Activated T-helper 1 cell treated with anti-CD3 and anti-CD28 coated beads, Interleukin-12 subunit alpha, Interleukin-12 subunit beta, Interleukin-2, Interleukin-4 antibody, amounts not matched to agents 30 ng/mL and 10 ng/mL and 1 ng/mL, durations not matched to agents 14 hours and 24 hours and 36 hours (primary cell): Measurements from ENCODE around the gene SLC6A6. TPM values are rescaled to one million over a fixed set of nuclear protein-coding genes. Genes with fewer than 3 reads are reported as not detected.
"Not testable (repeated sequence)": the region's sequence is repeated elsewhere in the genome, so short reads cannot be mapped to it uniquely, and the experiment has no call there.

Experiments used
- DNase-seq: peaks from one replicate; pipeline ENCODE4 v3.0.0; 2021; ENCODE audit warnings: low spot score
- H3K27ac Mint-ChIP-seq: one replicate; pipeline ENCODE4 v1.8.0; 2021; ENCODE audit warnings: mild to moderate bottlenecking, mixed read lengths
- H3K27me3 Mint-ChIP-seq: one replicate; pipeline ENCODE4 v1.8.0; 2022; ENCODE audit warnings: mild to moderate bottlenecking, moderate library complexity, mixed read lengths; ENCODE audit not compliant: insufficient read depth
- H3K36me3 Mint-ChIP-seq: one replicate; pipeline ENCODE4 v1.8.0; 2021; ENCODE audit warnings: low read depth, mixed read lengths
- H3K4me1 Mint-ChIP-seq: one replicate; pipeline ENCODE4 v1.8.0; 2021; ENCODE audit warnings: low read depth, mixed read lengths
- H3K4me3 Mint-ChIP-seq: one replicate; pipeline ENCODE4 v1.8.0; 2021; ENCODE audit warnings: mild to moderate bottlenecking, moderate library complexity, mixed read lengths
- H3K9me3 Mint-ChIP-seq: one replicate; pipeline ENCODE4 v1.8.0; 2021; ENCODE audit warnings: mixed read lengths
- intact Hi-C: fragments of 100-400 bp; cut with micrococcal nuclease; formaldehyde crosslinking; loops from one replicate; pipeline ENCODE4 v1.15.1; 2024
- total RNA-seq: library from RNA; stranded (reverse); gene quantifications from 2 replicates; pipeline ENCODE4 v1.2.3, GENCODE V29; 2022

Gene SLC6A6
- total RNA-seq, 1 donor from 2014 or later, result 45.4 TPM

DNA sequence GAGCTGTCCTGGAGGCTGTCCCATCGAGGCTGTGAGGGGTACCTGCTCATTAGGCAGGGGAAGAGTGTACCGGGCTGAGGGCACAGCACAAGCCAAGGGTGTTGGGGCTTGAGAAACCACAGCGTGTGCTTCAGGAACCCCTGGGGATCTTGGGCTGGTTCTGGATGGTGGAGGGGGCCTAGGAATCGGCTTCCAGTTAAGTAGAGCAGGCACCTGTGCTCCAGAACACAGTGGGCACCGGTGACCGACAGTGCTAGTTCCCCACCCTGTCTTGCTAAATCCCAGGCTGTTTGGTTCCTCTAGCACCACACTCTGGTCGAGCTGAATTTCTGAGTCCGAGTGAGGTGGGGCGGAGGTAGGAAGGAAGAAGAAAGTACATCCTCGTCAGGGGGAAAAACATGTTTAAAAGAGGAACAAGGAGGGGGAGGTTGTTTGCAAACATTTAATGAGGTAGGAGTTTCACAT, 29.1 kb downstream of the SLC6A6 start:
- Mint-ChIP-seq H3K27ac (peak overlapping the region; percentile 97), H3K4me3 (peak overlapping the region; percentile 76), H3K9me3 (no peaks in the 10 kb centered on the region), H3K36me3 (peaks cover 7% of the 10 kb centered on the region), H3K27me3 (no peaks in the 10 kb centered on the region), H3K4me1 (peaks cover 87% of the 10 kb centered on the region)
- DNase-seq, result no peak
- intact Hi-C loops, result loop anchor here (10.0 kb wide), 1 partner anchor 513 kb away; the partner anchor contains the start of gene NR2C2

DNA sequence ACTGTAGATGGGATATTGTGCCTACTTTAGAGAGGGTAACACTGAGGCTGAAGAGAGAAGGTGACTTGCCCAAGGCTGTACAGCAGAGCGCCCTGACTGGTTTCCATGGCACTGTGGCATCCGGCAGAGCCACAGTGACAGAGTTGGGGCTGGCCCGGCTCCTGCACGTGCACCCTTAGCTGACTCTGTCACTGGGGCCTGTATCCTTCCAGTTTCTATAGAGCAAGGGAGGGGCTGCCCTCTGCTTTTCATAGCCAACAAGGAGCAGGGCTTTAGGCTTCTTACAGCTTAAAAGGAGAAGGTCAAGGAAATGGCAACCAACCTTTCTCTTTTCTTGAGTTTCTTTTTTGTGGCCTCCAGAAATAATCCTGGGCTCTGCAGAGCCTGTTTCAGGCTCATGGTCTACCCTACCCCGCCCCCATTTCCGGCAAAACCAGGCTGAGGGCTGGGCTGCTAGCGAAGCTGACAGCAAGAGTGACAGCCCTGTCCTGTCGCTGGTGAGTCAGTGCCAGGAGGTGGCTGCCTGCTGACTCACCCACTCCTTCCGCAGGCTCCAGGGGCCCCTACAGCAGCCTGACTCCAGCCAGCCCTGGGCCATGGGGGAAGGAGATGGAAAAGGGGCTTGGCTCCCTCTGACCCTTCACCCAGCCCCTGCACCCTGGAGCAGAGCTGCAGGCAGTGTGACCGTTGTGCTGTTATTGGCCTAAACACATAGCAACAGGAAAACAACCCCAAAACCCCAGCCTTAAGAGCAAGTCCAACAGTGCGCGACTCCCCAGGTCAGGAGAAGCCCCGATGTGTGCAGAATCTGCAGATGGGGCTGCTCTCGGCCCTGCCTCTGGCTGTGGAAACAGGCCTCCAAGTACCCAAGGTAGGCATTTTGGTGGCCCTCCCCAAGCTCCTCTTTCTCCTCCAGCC, 29.8 kb downstream of the SLC6A6 start:
- no peaks in the 10 kb centered on the region for H3K27me3 Mint-ChIP-seq
- peaks cover 85% of the 10 kb centered on the region for H3K4me1 Mint-ChIP-seq
- H3K27ac Mint-ChIP-seq, result peak overlapping the region; percentile 97
- H3K4me3 Mint-ChIP-seq, result peak overlapping the region; percentile 76
- DNase-seq, result peak; percentile 92
- peaks cover 10% of the 10 kb centered on the region for H3K36me3 Mint-ChIP-seq
- intact Hi-C loops, result loop anchor here (1.0 to 10.0 kb wide), 9 partner anchors 8 to 537 kb away; partner anchors contain the start of genes LSM3, NR2C2, SLC6A6 and TMEM43
- H3K9me3 Mint-ChIP-seq, result no peaks in the 10 kb centered on the region

DNA sequence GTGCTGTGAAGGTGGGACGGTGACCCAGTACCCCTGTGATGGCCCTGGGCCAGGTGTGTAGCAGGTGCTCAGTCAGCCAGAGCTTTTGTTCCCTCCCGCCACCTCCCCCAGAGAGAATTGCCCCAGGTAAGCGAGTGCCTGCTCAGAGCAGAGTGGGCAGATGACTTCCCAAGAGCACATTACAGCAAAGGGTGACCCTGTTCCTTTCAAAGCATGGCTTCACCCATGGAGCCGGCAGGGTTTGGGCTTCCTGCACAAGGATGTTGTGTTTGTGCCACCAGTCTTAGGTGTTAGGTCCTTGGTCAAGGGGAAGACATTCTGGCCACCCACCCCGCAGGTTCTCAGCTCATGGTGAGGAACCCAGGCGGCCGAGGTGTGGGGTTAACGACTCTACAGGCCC, 30.7 kb downstream of the SLC6A6 start:
- H3K27ac Mint-ChIP-seq, result peak overlapping the region; percentile 97
- H3K36me3 Mint-ChIP-seq, result peaks cover 8% of the 10 kb centered on the region
- DNase-seq, result no peak
- intact Hi-C loops, result loop anchor here (10.0 kb wide), 1 partner anchor 512 kb away; the partner anchor contains the start of gene NR2C2
- H3K9me3 Mint-ChIP-seq, result no peaks in the 10 kb centered on the region
- H3K4me3 Mint-ChIP-seq, result peak overlapping the region; percentile 76
- no peaks in the 10 kb centered on the region for H3K27me3 Mint-ChIP-seq
- peaks cover 75% of the 10 kb centered on the region for H3K4me1 Mint-ChIP-seq

DNA sequence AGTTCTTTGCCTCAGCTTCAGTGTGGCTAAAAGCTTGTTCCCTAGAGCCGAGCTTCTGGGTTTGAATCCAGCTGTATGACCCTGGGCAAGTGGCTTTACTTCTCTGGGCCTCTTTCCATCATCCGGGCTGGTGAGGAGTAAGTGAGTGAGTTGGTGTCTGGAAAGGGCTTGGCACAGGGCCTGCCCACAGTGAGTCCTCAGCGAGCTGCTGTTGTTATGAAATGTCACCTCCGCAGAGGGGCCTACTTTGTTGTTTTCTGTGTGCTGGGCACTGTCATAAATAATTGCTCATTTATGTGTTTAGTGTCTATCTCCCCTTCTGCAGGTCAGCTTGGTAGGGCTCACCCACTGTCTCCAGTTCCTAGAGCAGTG, 31.7 kb downstream of the SLC6A6 start:
- DNase-seq, result no peak
- no peaks in the 10 kb centered on the region for H3K9me3 Mint-ChIP-seq
- intact Hi-C loops, result loop anchor here (10.0 kb wide), 1 partner anchor 511 kb away; the partner anchor contains the start of gene NR2C2
- peaks cover 65% of the 10 kb centered on the region for H3K4me1 Mint-ChIP-seq
- peak overlapping the region; percentile 97 for H3K27ac Mint-ChIP-seq
- no peaks in the 10 kb centered on the region for H3K27me3 Mint-ChIP-seq
- peak overlapping the region; percentile 37 for H3K4me3 Mint-ChIP-seq
- H3K36me3 Mint-ChIP-seq, result peaks cover 8% of the 10 kb centered on the region

DNA sequence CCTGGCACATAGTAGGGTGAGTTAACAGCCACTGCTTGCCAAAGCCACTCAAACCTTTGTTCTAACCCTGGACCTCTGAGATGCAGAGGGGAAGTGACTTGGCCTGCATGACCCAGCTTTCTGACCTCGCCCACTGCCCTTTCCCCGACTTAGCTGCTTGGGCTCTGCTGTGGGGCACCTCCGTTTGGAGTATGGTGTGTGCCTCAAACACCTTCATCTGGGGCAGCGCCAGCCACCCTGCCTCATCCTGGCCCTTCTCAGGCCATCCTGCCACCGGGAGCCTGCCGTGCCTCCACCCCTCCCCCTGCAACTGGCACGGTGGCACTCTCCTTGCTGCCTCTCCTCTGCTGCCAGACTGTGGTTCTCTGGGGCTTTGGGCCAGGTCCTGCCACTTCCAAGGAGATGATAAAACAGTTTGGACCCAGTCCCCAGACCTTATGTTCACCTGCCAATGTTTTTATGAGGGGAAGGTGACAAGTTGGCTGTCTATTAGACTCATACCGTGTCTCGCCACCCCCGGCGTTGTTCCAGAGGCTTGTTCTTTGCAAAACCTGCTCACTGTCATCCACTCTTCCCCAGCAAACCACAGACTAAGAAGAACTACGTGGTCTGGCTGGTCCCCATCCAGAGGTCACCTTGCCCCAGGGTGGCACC, 32.2 kb downstream of the SLC6A6 start:
- Mint-ChIP-seq H3K4me3 (peak overlapping the region; percentile 37), H3K27me3 (no peaks in the 10 kb centered on the region), H3K36me3 (peaks cover 8% of the 10 kb centered on the region), H3K9me3 (no peaks in the 10 kb centered on the region), H3K4me1 (peaks cover 60% of the 10 kb centered on the region), H3K27ac (peak overlapping the region; percentile 97)
- DNase-seq, result no peak
- intact Hi-C loops, result loop anchor here (10.0 kb wide), 1 partner anchor 510 kb away; the partner anchor contains the start of gene NR2C2

DNA sequence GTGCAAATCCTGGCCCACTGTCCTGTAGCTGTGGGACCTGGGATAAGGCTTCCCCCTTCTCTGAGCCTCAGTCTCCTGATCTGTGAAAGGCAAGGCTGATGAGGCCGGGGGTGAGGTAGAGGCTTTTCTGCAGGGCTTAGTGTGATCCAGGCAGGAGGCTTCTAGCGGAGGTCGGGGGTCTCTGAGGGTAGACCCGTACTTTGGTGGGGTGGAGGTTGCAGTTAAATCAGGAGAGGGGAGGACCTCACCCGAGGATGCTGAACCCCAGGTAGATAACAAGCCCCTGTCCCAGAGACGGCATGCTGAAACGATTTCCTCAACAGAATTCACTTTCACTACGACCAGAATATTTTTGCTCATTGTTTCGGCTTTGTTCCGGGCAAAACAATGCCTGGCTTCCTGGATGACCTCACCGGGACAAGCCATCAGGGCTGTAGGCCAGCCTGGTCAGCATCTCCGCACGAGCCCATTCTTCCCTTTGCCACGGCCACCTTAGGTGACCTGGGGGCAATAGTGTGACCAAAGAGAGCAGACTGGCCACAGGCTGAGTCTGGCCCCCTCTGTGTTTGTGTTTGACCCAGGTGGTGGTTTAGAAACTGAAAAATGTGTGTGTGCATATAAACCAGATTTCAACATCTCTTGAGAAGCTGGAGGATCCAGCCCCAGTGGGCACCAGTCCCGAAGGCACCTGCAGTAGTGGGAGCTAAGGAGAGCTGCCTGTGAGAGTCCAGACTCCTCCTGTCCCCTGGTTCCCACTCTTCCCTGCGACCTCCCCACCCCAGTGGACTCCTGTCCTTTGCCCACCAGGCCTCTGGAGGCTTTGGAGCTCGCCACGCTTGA, 33.0 kb downstream of the SLC6A6 start:
- intact Hi-C loops, result loop anchor here (10.0 kb wide), 1 partner anchor 509 kb away; the partner anchor contains the start of gene NR2C2
- no peak overlapping the region for H3K4me3 Mint-ChIP-seq
- H3K27ac Mint-ChIP-seq, result no peak overlapping the region
- no peaks in the 10 kb centered on the region for H3K27me3 Mint-ChIP-seq
- peaks cover 8% of the 10 kb centered on the region for H3K36me3 Mint-ChIP-seq
- H3K4me1 Mint-ChIP-seq, result peaks cover 54% of the 10 kb centered on the region
- H3K9me3 Mint-ChIP-seq, result no peaks in the 10 kb centered on the region
- DNase-seq, result no peak

DNA sequence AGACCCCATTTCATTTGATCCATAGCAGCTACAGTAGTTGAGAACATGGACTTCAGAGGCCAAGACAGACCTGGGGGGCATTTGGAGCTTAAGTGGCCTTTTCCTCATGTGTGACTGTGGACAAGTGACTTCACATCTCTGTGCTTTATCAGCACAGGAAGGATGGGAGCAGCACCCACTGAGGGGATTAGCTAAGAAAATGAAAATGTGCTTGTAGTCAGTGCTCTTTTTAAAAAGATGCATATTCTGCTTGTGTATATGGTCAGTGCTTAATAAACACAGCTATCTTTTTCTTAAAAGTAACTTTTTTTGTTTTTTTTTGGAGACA, 34.5 kb downstream of the SLC6A6 start:
- Mint-ChIP-seq H3K4me3 (no peak overlapping the region), H3K9me3 (no peaks in the 10 kb centered on the region), H3K4me1 (peaks cover 40% of the 10 kb centered on the region), H3K27ac (peak overlapping the region; percentile 5), H3K36me3 (peaks cover 8% of the 10 kb centered on the region), H3K27me3 (no peaks in the 10 kb centered on the region)
- intact Hi-C loops, result loop anchor here (10.0 kb wide), 1 partner anchor 508 kb away; the partner anchor contains the start of gene NR2C2
- DNase-seq, result no peak

DNA sequence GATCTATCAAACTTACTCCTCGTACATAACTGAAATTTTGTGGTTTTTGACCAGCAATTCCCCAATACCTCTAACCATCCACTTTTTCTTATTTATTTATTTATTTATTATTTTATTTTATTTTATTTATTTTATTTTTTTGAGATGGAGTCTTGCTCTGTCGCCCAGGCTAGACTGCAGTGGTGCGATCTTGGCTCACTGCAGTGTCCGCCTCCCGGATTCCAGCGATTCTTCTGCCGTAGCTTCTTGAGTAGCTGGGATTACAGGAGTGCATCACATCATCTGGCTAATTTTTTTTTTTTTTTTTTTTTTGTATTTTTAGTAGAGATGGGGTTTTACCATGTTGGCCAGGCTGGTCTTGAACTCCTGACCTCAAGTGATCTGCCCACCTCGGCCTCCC, 35.3 kb downstream of the SLC6A6 start:
- H3K27me3 Mint-ChIP-seq, H3K27ac Mint-ChIP-seq, H3K9me3 Mint-ChIP-seq, H3K4me3 Mint-ChIP-seq, H3K36me3 Mint-ChIP-seq, DNase-seq: not testable (repeated sequence)
- peaks cover 34% of the 10 kb centered on the region for H3K4me1 Mint-ChIP-seq
- intact Hi-C loops, result loop anchor here (10.0 kb wide), 1 partner anchor 507 kb away; the partner anchor contains the start of gene NR2C2

DNA sequence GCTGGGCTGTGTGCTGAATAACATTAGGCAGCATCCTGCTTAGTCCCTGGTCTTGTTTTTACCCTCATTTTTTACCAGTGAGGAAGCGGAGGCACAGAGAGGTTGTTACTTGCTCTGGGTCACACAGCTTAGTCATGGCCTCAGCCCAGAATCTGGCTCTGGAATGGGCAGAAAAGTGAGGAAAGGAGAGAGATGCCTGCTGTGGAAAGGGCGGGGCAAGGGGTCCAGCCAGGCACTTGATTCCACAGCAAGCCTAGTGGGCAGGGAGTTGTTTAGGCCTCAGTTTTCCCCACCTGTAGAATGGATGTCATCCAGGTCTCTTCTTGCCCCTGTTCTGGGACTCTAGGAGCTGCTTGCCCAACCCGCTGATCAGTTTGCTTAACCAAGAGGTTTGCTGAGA, 35.9 kb downstream of the SLC6A6 start:
- Mint-ChIP-seq H3K27ac (no peak overlapping the region), H3K27me3 (no peaks in the 10 kb centered on the region), H3K36me3 (peaks cover 8% of the 10 kb centered on the region), H3K4me1 (peaks cover 28% of the 10 kb centered on the region), H3K9me3 (no peaks in the 10 kb centered on the region), H3K4me3 (no peak overlapping the region)
- intact Hi-C loops, result loop anchor here (10.0 kb wide), 1 partner anchor 507 kb away; the partner anchor contains the start of gene NR2C2
- DNase-seq, result no peak

DNA sequence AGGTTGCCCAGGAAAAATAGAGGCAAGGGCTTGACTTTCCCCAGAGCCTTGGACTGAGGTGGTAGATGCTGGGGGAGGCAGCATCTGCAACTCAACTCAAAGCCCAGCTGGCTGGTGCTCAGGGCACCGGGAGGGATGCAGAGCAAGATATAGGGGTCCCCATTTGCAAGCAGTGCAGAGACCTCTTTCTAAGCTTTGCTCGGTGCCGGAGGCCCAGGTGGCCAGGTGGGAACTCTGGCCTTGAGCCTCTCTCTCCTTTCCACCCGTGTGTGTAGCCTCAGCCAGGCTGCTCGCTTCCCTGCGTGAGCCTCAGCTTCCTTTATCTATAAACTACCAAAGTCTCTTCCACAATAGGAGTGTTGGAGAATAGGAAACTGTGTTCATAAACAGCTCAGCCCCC, 36.5 kb downstream of the SLC6A6 start:
- peaks cover 8% of the 10 kb centered on the region for H3K36me3 Mint-ChIP-seq
- no peak overlapping the region for H3K4me3 Mint-ChIP-seq
- no peak for DNase-seq
- peaks cover 21% of the 10 kb centered on the region for H3K4me1 Mint-ChIP-seq
- H3K27ac Mint-ChIP-seq, result no peak overlapping the region
- no peaks in the 10 kb centered on the region for H3K9me3 Mint-ChIP-seq
- H3K27me3 Mint-ChIP-seq, result no peaks in the 10 kb centered on the region
- intact Hi-C loops, result loop anchor here (10.0 kb wide), 1 partner anchor 506 kb away; the partner anchor contains the start of gene NR2C2

DNA sequence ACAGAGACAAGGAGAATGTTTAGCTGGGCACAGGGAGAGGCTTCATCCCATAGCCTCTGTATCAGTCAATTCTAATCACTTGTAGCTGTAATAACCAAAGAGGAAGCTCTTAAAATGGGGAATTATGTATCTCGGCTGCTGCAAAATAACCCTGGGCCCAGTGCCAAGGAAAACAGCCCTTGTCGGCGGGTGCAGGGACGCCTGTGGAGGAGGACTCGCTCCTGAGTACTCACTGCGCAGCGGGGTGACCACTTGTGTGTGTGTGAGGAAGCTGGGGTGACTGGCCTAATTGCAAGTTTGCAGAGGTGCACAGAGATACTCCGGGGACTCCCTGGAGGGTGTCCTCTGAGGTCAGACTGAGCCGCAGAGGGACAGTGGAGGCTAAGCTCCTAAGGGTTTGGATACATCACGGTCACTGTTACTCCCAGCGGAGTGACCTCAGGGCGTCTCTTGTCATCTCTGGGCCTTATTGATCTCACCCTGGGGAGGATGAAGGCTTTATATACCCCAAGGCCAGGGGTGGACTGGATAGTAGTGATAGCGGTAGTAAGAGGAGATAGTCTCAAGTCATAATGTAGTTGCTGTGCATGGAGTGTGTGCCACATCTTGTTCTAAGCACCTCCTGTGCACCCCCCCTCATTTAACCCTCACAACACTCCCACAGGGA, 37.2 kb downstream of the SLC6A6 start:
- intact Hi-C loops, result loop anchor here (10.0 kb wide), 1 partner anchor 505 kb away; the partner anchor contains the start of gene NR2C2
- no peaks in the 10 kb centered on the region for H3K9me3 Mint-ChIP-seq

DNA sequence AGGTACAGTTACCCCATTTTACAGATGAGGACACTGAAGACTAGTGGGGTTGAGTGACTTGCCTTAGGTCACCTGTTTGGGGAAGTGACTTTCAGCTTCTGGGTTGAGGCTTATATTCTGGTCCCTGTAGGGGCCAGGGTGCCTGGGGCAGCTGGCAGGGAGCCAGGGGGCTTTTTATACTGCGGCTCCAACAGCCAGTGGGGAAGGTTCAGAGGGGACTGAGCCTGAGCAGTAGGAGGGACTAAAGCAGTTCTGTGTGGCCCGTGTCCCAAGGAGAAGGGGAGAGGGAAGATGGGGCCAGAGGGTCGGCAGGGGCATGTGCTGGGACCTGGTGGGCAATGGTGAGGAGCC, 37.7 kb downstream of the SLC6A6 start:
- intact Hi-C loops, result no loop called here
- Mint-ChIP-seq H3K27ac (no peak overlapping the region), H3K36me3 (peaks cover 8% of the 10 kb centered on the region), H3K4me1 (peaks cover 10% of the 10 kb centered on the region), H3K4me3 (no peak overlapping the region), H3K27me3 (no peaks in the 10 kb centered on the region), H3K9me3 (no peaks in the 10 kb centered on the region)
- no peak for DNase-seq

More for the DNA sequence above, 37.2 kb downstream of the SLC6A6 start:
- Mint-ChIP-seq H3K27ac (no peak overlapping the region), H3K36me3 (peaks cover 8% of the 10 kb centered on the region), H3K4me1 (peaks cover 14% of the 10 kb centered on the region), H3K4me3 (no peak overlapping the region), H3K27me3 (no peaks in the 10 kb centered on the region)
- no peak for DNase-seq
